ENCODE results near the gene AMIGO3. TPM values are rescaled to one million over a fixed set of nuclear protein-coding genes. Genes with fewer than 3 reads are reported as not detected.

The AMIGO3 gene
- total and polyA plus RNA-seq, 2 of the 8 experiments (the other 6 are each of a cell fraction or from before 2014, with no cell fraction given): 1.6 to 8.8 TPM

- Histone ChIP-seq H3K36me3 (ENCODE audit: control insufficient read depth in 2 of 4, insufficient read depth in 4 of 4, low read length in 3 of 4) (peaks cover 14 to 27% (median 20%) of the 10 kb centered on the region in 4 experiments; a peak in 7 of 8 replicates), H3K4ac (replicated peaks; ENCODE audit: insufficient read length, low read depth, low read length) (peak overlapping the region; percentile 71), H2AK5ac (ENCODE audit: low read depth, low read length) (peak overlapping the region; percentile 58; the same call in 1 of the 2 replicates), H3K4me2 (ENCODE audit: insufficient read depth in 1 of 2, low read depth in 2 of 2, low read length in 2 of 2) (peak overlapping the region; percentile 78 to 98), H2AFZ (ENCODE audit: low read length) (no peak overlapping the region), H2BK5ac (ENCODE audit: low read depth, low read length) (peak overlapping the region; percentile 92), H3K56ac (replicated peaks; ENCODE audit: insufficient read length, low read depth, low read length) (peak overlapping the region; percentile 65), H3K4me1 (replicated peaks in 1 of 4; ENCODE audit: control insufficient read depth in 3 of 4, insufficient read depth in 4 of 4, low read length in 3 of 4) (peaks cover 0 to 8% (median 5%) of the 10 kb centered on the region in 4 experiments; a peak in 4 of 7 replicates), H3K4me3 (ENCODE audit: extremely low read depth in 1 of 4, insufficient read depth in 2 of 4, low read depth in 3 of 4, low read length in 4 of 4) (peak overlapping the region; percentile 84 to 91 (median 86)), H4K8ac (ENCODE audit: extremely low read depth, insufficient read depth, low read length) (peak overlapping the region; percentile 82; the same call in 1 of the 2 replicates), H3K23ac (ENCODE audit: insufficient read length) (no peak overlapping the region), H2BK120ac (replicated peaks; ENCODE audit: low read depth, low read length) (peak overlapping the region; percentile 4), H3K79me2 (ENCODE audit: control insufficient read depth in 1 of 2, insufficient read depth in 2 of 2, low read length in 2 of 2) (peaks cover 0 to 17% of the 10 kb centered on the region in 2 experiments; a peak in 1 of 4 replicates), H3K27me3 (replicated peaks in 1 of 4; ENCODE audit: control insufficient read depth in 3 of 4, extremely low read depth in 1 of 4, insufficient read depth in 3 of 4, low read length in 3 of 4) (no peaks in the 10 kb centered on the region; a peak in 1 of 7 replicates), H3K9me3 (ENCODE audit: insufficient read depth in 2 of 2, low read depth in 1 of 2, low read length in 1 of 2) (no peaks in the 10 kb centered on the region), H3K9ac (replicated peaks in 1 of 4; ENCODE audit: extremely low read depth in 1 of 4, low read depth in 3 of 4, low read length in 3 of 4) (peak overlapping the region; percentile 44 to 70 (median 58); a peak in 6 of 7 replicates), H4K91ac (replicated peaks; ENCODE audit: insufficient read length, low read length) (peak overlapping the region; percentile 90), H3K14ac (ENCODE audit: insufficient read length) (no peak overlapping the region), H2BK12ac (ENCODE audit: low read depth, low read length) (peak overlapping the region; percentile 72; the same call in 1 of the 2 replicates), H4K5ac (ENCODE audit: insufficient read length, low read depth, low read length) (peak overlapping the region; percentile 18), H4K20me1 (replicated peaks in 1 of 2; ENCODE audit: control insufficient read depth in 1 of 2, insufficient read depth in 2 of 2, low read length in 2 of 2) (peaks cover 0 to 15% of the 10 kb centered on the region in 2 experiments), H2BK15ac (ENCODE audit: low read length) (0 out of 2 replicates have a peak overlapping the region, but pooled peaks have one; percentile 93), H3K18ac (ENCODE audit: extremely low read depth, low read length) (peak overlapping the region; percentile 84), H3K23me2 (ENCODE audit: low read depth, low read length) (peaks cover 13% of the 10 kb centered on the region; the same call in 1 of the 2 replicates), H2BK20ac (ENCODE audit: low read length) (no peak overlapping the region), H3K79me1 (ENCODE audit: low read depth, low read length) (peaks cover 8% of the 10 kb centered on the region; the same call in 1 of the 2 replicates), H3K27ac (ENCODE audit: low read depth, low read length) (peak overlapping the region; percentile 90)
- ChIA-PET CTCF (ENCODE audit: partially characterized antibody) (interaction anchor here (0.6 to 5.4 kb wide), 12 partner anchors 9 to 565 kb away, joined by 3 to 159 read pairs (median 4); partner anchors contain the start of gene BSN), POLR2A (ENCODE audit: partially characterized antibody) (interaction anchor here (0.6 to 3.0 kb wide), 11 partner anchors 8 to 214 kb away, joined by 3 to 21 read pairs (median 3); no protein-coding TSS in a partner anchor)
- FAIRE-seq (no peak), DNase-seq (ENCODE audit: low read depth in 1 of 2, low spot score in 2 of 2) (no peak)
- TF ChIP-seq BRCA1 (IDR thresholded peaks at IDR 0.05; ENCODE audit: low read depth, low read length) (no peak), CBX5 (IDR thresholded peaks at IDR 0.05; ENCODE audit: low read depth, low read length) (no peak), BACH1 (IDR thresholded peaks at IDR 0.05; ENCODE audit: low read length) (no peak), ZNF274 (IDR thresholded peaks at IDR 0.05; ENCODE audit: borderline replicate concordance, extremely low read depth, low read length) (no peak), RBBP5 (IDR thresholded peaks at IDR 0.05; ENCODE audit: borderline replicate concordance, low read depth, low read length) (peak; percentile 30), HDAC6 (IDR thresholded peaks at IDR 0.05; ENCODE audit: low read depth, low read length) (no peak)
- TF ChIP-seq, protein P1, sequence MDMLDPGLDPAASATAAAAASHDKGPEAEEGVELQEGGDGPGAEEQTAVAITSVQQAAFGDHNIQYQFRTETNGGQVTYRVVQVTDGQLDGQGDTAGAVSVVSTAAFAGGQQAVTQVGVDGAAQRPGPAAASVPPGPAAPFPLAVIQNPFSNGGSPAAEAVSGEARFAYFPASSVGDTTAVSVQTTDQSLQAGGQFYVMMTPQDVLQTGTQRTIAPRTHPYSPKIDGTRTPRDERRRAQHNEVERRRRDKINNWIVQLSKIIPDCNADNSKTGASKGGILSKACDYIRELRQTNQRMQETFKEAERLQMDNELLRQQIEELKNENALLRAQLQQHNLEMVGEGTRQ (IDR thresholded peaks at IDR 0.05; ENCODE audit: low read length): no peak
- WGBS, 2 experiments (ENCODE audit: extremely low coverage in 1 of 2, insufficient coverage in 1 of 2, insufficient read length in 1 of 2, insufficient replicate concordance in 2 of 2, low coverage in 1 of 2, low lambda C conversion rate in 2 of 2, missing lambda C conversion rate in 1 of 2): 12% methylated on average over 17 of the region's 17 CpGs; no CpG with 5 or more reads in 1 of the 2 experiments
These were observed 46.3 kb downstream of the AMIGO3 start for GRCh38 chr3:49673121-49673714.
